GM23338 (cell line): Measurements from ENCODE around the gene MPND. TPM values are rescaled to one million over a fixed set of nuclear protein-coding genes. Genes with fewer than 3 reads are reported as not detected.
A peak's percentile ranks its signal among the peaks of the same experiment; 100 is the strongest.

ENCODE experiments used
- ATAC-seq: fragments of 200-7000 bp; cut with Tn5 transposase; 3 replicates; pipeline ENCODE4 v1.9.1; 2020
- DNase-seq: peaks from one replicate; pipeline ENCODE4 v3.0.0-alpha.2; 2015; ENCODE audit warnings: low spot score
- H2AFZ ChIP-seq: fragments of 200-600 bp; sonication (generic); 2 replicates; pipeline ENCODE4 v1.8.0; 2016; ENCODE audit warnings: antibody characterized with exemption, mild to moderate bottlenecking, moderate library complexity
- H3F3A ChIP-seq: fragments of 200-600 bp; sonication (generic); replicated peaks from 2 replicates; pipeline ENCODE4 v1.8.0; 2017; ENCODE audit warnings: antibody characterized with exemption, mixed run types, low read depth
- H3K27ac ChIP-seq: fragments of 200-600 bp; sonication (generic); 2 replicates; pipeline ENCODE4 v1.6.1; 2016; ENCODE audit warnings: low read depth
- H3K27me3 ChIP-seq: fragments of 200-600 bp; sonication (generic); 2 replicates; pipeline ENCODE4 v1.8.0; 2016; ENCODE audit warnings: mild to moderate bottlenecking, mixed run types, moderate library complexity; ENCODE audit not compliant: insufficient read depth
- H3K36me3 ChIP-seq: fragments of 200-600 bp; sonication (generic); 2 replicates; pipeline ENCODE4 v1.8.0; 2016; ENCODE audit warnings: mild to moderate bottlenecking; ENCODE audit not compliant: insufficient read depth
- H3K4me1 ChIP-seq: fragments of 200-600 bp; sonication (generic); 2 replicates; pipeline ENCODE4 v1.8.0; 2016; ENCODE audit warnings: mild to moderate bottlenecking, moderate library complexity; ENCODE audit not compliant: insufficient read depth
- H3K4me2 ChIP-seq: fragments of 200-600 bp; sonication (generic); 2 replicates; pipeline ENCODE4 v1.7.1; 2017; ENCODE audit warnings: mixed run types
- H3K4me3 ChIP-seq: fragments of 200-600 bp; sonication (generic); 2 replicates; pipeline ENCODE4 v1.6.1; 2016; ENCODE audit warnings: mixed run types
- H3K79me2 ChIP-seq: fragments of 200-600 bp; sonication (generic); replicated peaks from 2 replicates; pipeline ENCODE4 v1.8.0; 2017; ENCODE audit warnings: mild to moderate bottlenecking; ENCODE audit not compliant: insufficient read depth
- H3K9me2 ChIP-seq: fragments of 200-600 bp; sonication (generic); 2 replicates; pipeline ENCODE4 v1.8.0; 2017; ENCODE audit not compliant: insufficient read depth
- H4K20me1 ChIP-seq: fragments of 200-600 bp; sonication (generic); replicated peaks from 2 replicates; pipeline ENCODE4 v1.8.0; 2017; ENCODE audit warnings: mild to moderate bottlenecking; ENCODE audit not compliant: insufficient read depth
- H3K27ac Mint-ChIP-seq: 2 replicates; pipeline ENCODE4 v1.8.0; 2020; ENCODE audit warnings: inconsistent platforms, mild to moderate bottlenecking, moderate library complexity, mixed read lengths
- H3K27me3 Mint-ChIP-seq: 3 replicates; pipeline ENCODE4 v1.8.0; 2022; ENCODE audit warnings: low read depth, mild to moderate bottlenecking, moderate library complexity, mixed read lengths, inconsistent platforms; ENCODE audit not compliant: insufficient read depth, poor library complexity
- H3K36me3 Mint-ChIP-seq: 3 replicates; pipeline ENCODE4 v1.8.0; 2021; ENCODE audit warnings: low read depth, mild to moderate bottlenecking, inconsistent platforms, moderate library complexity, mixed read lengths
- H3K4me1 Mint-ChIP-seq: 3 replicates; pipeline ENCODE4 v1.8.0; 2020; ENCODE audit warnings: mild to moderate bottlenecking, inconsistent platforms, mixed read lengths
- H3K4me3 Mint-ChIP-seq: 3 replicates; pipeline ENCODE4 v1.8.0; 2021; ENCODE audit warnings: moderate library complexity, mild to moderate bottlenecking, inconsistent platforms, mixed read lengths
- H3K9me3 Mint-ChIP-seq: 3 replicates; pipeline ENCODE4 v1.8.0; 2020; ENCODE audit warnings: moderate library complexity, mild to moderate bottlenecking, inconsistent platforms, mixed read lengths
- CREB1 ChIP-seq: fragments of 250-450 bp; sonication (Bioruptor Pico); IDR thresholded peaks from 2 replicates; pipeline ENCODE4 v1.5.0; 2020; ENCODE audit warnings: low read depth, mild to moderate bottlenecking, moderate library complexity
- EZH2 ChIP-seq: fragments of 200-600 bp; sonication (generic); IDR thresholded peaks from one replicate; pipeline ENCODE4 v1.8.0; 2017; ENCODE audit warnings: antibody characterized with exemption, mild to moderate bottlenecking, low read depth; ENCODE audit not compliant: unreplicated experiment
- EZH2phosphoT487 ChIP-seq: fragments of 200-600 bp; sonication (generic); IDR thresholded peaks from one replicate; pipeline ENCODE4 v1.8.1; 2018; ENCODE audit warnings: antibody characterized with exemption; ENCODE audit not compliant: unreplicated experiment
- polyA plus RNA-seq: library from polyadenylated mRNA; unstranded; fragments of >200 nt; fragmentation: Nextera tagmentation; extraction: Ambion mirVana; gene quantifications from 2 replicates; pipeline ENCODE4 v1.2.1, GENCODE V29; 2016
- total RNA-seq: library from RNA; depleted of rRNA; stranded (reverse); fragments of >200 nt; shearing (Covaris generic); gene quantifications from 2 replicates; pipeline ENCODE4 v1.2.3, GENCODE V29; 2014
- TF ChIP-seq, protein P1 (sequence below), 2 experiments: fragments of 200-600 bp in 1 of 2; sonication (generic) in 1 of 2; conservative IDR thresholded peaks; 2 replicates each; pipeline versions ENCODE4 v1.5.1 to v1.6.1; 2016 to 2017; ENCODE audit warnings: antibody characterized with exemption in 2 of 2, low read depth in 2 of 2, mild to moderate bottlenecking in 2 of 2, moderate library complexity in 1 of 2
- TF ChIP-seq, protein P2 (sequence below): IDR thresholded peaks from 2 replicates; pipeline ENCODE4 v1.6.1; 2016; ENCODE audit warnings: antibody characterized with exemption
- TF ChIP-seq, protein P3 (sequence below): IDR thresholded peaks from one replicate; pipeline ENCODE4 v1.6.1; 2018; ENCODE audit warnings: antibody characterized with exemption; ENCODE audit not compliant: unreplicated experiment

MPND gene
- total and polyA plus RNA-seq, 2 experiments from 2014 or later, result 11.8 to 15.6 TPM

DNA sequence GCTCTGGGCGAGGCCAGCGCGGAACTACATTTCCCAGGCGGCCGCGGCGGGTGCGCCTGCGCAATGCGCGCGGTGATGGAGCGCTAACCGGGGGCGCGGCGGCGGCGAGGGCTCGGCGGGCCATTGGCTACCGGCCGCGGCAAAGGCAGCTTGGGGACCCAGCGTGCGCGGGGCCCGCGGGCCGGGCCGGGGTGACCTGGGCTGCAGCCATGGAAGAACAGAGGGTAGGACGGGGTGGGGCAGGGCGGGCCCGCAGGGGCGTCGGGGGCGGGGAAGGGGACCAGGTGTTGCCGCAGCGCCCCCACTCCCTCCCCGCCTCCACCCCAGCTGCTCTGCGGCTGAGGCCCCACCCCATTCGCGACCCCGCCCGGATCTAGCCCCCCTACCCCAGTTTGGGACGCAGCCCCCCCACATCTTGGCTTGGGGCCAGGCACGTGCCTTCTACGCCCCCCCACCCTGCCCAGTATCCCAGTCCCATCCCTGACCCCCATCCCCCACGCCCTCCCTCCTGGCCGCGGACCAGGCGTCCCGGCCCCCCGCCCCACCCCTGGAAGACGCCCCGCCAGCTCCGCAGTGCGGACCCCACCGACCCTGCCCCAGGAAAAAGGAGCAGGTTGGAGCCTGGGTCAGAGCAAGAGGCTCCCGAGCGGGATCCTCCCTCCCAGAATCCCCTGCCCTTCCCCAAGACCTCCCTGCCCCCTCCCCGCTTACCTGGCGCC, 38.7 kb upstream of the MPND start, which contains the start of gene FSD1:
TSS of gene FSD1 (plus strand) at position 61 of the 719 bp plus-strand sequence. CDS start at position 210, 149 bp downstream.
- Mint-ChIP-seq H3K36me3 (peaks cover 37% of the 10 kb centered on the region), H3K4me3 (peak within 1 kb of the TSS; percentile 67), H3K4me1 (peaks cover 15% of the 10 kb centered on the region), H3K27me3 (peaks cover 11% of the 10 kb centered on the region), H3K27ac (no peak within 1 kb of the TSS), H3K9me3 (no peaks in the 10 kb centered on the region; the same call in 2 of the 3 replicates)
- 0 out of 2 replicates have a peak, but pooled peaks cover 8% of the 10 kb centered on the region for H3F3A ChIP-seq
- DNase-seq (peak; percentile 88), ATAC-seq (peak; percentile 95)
- H4K20me1 ChIP-seq, result no peaks in the 10 kb centered on the region
- no peaks in the 10 kb centered on the region for H3K27me3 ChIP-seq
- TF ChIP-seq, protein P1, sequence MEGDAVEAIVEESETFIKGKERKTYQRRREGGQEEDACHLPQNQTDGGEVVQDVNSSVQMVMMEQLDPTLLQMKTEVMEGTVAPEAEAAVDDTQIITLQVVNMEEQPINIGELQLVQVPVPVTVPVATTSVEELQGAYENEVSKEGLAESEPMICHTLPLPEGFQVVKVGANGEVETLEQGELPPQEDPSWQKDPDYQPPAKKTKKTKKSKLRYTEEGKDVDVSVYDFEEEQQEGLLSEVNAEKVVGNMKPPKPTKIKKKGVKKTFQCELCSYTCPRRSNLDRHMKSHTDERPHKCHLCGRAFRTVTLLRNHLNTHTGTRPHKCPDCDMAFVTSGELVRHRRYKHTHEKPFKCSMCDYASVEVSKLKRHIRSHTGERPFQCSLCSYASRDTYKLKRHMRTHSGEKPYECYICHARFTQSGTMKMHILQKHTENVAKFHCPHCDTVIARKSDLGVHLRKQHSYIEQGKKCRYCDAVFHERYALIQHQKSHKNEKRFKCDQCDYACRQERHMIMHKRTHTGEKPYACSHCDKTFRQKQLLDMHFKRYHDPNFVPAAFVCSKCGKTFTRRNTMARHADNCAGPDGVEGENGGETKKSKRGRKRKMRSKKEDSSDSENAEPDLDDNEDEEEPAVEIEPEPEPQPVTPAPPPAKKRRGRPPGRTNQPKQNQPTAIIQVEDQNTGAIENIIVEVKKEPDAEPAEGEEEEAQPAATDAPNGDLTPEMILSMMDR (conservative IDR thresholded peaks at IDR 0.05; ENCODE audit: low read depth in 2 of 2), result no peak
- TF ChIP-seq, protein P2, sequence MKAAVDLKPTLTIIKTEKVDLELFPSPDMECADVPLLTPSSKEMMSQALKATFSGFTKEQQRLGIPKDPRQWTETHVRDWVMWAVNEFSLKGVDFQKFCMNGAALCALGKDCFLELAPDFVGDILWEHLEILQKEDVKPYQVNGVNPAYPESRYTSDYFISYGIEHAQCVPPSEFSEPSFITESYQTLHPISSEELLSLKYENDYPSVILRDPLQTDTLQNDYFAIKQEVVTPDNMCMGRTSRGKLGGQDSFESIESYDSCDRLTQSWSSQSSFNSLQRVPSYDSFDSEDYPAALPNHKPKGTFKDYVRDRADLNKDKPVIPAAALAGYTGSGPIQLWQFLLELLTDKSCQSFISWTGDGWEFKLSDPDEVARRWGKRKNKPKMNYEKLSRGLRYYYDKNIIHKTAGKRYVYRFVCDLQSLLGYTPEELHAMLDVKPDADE, result 0 out of 2 replicates have a peak, but pooled peaks have one; percentile 66
- H3K27ac ChIP-seq, result no peak within 1 kb of the TSS
- H3K36me3 ChIP-seq, result peaks cover 11% of the 10 kb centered on the region; the same call in 1 of the 2 replicates
- H3K79me2 ChIP-seq, result no peaks in the 10 kb centered on the region
- peak within 1 kb of the TSS; percentile 76 for H2AFZ ChIP-seq
- H3K4me3 ChIP-seq, result peak within 1 kb of the TSS; percentile 51
- no peaks in the 10 kb centered on the region; the same call in 1 of the 2 replicates for H3K4me1 ChIP-seq
- no peaks in the 10 kb centered on the region for H3K9me2 ChIP-seq
- H3K4me2 ChIP-seq, result peak within 1 kb of the TSS; percentile 69

DNA sequence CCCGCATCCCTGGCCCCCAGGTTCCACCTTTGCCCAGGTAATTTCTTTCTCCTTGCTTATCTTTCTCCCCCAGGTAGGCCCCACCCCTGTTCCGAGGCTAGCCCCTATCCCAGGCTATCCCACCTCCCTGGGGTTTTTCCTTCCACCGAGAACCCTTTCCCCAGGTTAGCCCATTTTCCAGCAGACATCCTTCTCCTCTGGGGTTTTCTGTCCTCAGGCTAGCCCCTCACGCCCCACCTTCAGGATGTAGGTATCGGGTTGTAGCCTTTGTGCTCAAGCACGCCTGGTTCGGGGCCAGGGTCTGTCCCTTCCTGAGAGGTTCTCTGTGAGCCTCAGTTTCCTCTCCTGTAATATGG, 38.1 kb upstream of the MPND start:
- no peak overlapping the region for H2AFZ ChIP-seq
- TF ChIP-seq CREB1 (CRISPR knock-in tag), result no peak
- no peak for TF ChIP-seq EZH2
- no peak for TF ChIP-seq EZH2phosphoT487
- TF ChIP-seq, protein P3, sequence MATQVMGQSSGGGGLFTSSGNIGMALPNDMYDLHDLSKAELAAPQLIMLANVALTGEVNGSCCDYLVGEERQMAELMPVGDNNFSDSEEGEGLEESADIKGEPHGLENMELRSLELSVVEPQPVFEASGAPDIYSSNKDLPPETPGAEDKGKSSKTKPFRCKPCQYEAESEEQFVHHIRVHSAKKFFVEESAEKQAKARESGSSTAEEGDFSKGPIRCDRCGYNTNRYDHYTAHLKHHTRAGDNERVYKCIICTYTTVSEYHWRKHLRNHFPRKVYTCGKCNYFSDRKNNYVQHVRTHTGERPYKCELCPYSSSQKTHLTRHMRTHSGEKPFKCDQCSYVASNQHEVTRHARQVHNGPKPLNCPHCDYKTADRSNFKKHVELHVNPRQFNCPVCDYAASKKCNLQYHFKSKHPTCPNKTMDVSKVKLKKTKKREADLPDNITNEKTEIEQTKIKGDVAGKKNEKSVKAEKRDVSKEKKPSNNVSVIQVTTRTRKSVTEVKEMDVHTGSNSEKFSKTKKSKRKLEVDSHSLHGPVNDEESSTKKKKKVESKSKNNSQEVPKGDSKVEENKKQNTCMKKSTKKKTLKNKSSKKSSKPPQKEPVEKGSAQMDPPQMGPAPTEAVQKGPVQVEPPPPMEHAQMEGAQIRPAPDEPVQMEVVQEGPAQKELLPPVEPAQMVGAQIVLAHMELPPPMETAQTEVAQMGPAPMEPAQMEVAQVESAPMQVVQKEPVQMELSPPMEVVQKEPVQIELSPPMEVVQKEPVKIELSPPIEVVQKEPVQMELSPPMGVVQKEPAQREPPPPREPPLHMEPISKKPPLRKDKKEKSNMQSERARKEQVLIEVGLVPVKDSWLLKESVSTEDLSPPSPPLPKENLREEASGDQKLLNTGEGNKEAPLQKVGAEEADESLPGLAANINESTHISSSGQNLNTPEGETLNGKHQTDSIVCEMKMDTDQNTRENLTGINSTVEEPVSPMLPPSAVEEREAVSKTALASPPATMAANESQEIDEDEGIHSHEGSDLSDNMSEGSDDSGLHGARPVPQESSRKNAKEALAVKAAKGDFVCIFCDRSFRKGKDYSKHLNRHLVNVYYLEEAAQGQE, result no peak

More for the DNA sequence above, 38.1 kb upstream of the MPND start:
- Mint-ChIP-seq H3K27ac (no peak overlapping the region), H3K9me3 (no peaks in the 10 kb centered on the region; the same call in 2 of the 3 replicates), H3K27me3 (peaks cover 11% of the 10 kb centered on the region), H3K4me1 (peaks cover 15% of the 10 kb centered on the region), H3K4me3 (peak overlapping the region; percentile 67), H3K36me3 (peaks cover 43% of the 10 kb centered on the region)
- no peaks in the 10 kb centered on the region for H4K20me1 ChIP-seq
- H3F3A ChIP-seq, result peaks cover 8% of the 10 kb centered on the region; the same call in 1 of the 2 replicates
- no peak overlapping the region for H3K27ac ChIP-seq
- H3K9me2 ChIP-seq, result no peaks in the 10 kb centered on the region
- H3K4me2 ChIP-seq, result no peak overlapping the region; the same call in 1 of the 2 replicates
- peaks cover 11% of the 10 kb centered on the region; the same call in 1 of the 2 replicates for H3K36me3 ChIP-seq
- no peaks in the 10 kb centered on the region for H3K27me3 ChIP-seq
- DNase-seq (peak; percentile 70), ATAC-seq (no peak)
- peak overlapping the region; percentile 51 for H3K4me3 ChIP-seq
- no peaks in the 10 kb centered on the region; the same call in 1 of the 2 replicates for H3K4me1 ChIP-seq
- H3K79me2 ChIP-seq, result no peaks in the 10 kb centered on the region
